HG03460 (cell line): ENCODE results near the gene SCMH1.

Experiments used
- ATAC-seq: cut with Tn5 transposase; IDR thresholded peaks from one replicate; pipeline ENCODE4 v1.9.1; 2021; ENCODE audit not compliant: unreplicated experiment

Gene SCMH1

DNA sequence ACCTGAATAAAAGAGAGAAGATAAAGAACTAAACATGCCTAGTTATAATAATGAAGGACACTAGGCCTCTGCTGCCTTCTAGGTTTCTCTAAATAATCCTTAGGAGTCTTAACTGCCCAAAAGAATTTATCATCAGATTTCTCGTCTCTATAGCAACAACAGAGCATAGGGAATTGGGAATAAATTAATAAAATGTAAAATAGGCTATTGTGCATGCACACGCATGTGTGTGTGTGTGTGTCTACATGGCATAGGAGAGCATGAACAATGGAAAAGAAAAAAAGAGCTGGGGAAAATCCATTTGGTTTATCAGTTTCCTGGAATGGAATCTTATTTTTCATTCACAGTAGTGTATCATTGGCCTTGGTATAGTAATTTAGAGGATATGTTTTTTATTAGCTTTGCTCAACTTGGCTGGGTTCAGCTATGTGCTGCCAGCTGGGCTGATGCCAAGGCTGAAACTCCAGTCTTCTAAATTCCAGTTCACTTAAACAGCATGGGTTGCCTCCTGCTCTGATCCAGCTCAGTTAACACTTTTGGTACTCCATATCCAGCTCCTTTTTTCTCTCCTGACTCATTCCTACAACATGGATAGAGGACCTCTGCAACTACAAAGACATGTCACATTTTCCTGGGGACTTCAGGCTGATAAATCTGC, 140.0 kb downstream of the SCMH1 start:
- no peak for ATAC-seq

DNA sequence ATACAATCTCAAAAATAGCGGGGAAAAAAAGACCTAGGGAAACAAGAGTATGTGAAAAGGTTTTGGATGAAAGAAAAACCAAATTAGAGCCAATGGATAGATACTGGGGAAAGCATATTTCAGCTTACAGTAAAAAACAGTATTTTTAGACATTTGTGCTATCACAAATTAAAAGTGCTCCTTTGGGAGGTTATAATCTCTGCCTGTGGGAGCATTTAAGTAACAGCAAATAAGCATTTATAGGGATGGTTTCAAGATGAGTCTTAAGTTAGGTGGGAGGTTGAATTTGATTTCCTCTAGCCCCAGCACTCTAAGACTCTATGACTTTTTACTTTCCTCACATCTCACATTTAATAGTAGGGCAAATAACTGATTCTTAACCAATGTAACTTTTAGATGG, 141.0 kb downstream of the SCMH1 start:
- ATAC-seq: no peak

DNA sequence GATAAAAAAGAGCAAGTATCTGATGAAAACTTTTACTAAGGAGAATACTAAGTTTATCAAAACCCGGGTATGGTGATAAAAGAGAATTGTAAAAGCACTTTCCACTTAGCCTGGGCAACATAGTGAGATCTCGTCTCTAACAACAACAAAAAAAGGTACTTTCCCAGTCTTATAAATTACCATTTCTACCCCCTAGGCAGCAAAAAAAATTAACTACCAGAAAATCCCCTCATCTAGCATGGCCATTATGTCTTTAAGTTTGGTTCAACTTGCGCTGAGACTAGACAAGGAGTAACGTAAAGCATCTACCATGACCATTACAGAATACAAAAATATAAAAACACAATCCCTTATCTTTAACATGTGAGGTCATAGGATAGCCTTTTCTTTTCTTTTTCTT, 141.9 kb downstream of the SCMH1 start:
- no peak for ATAC-seq

DNA sequence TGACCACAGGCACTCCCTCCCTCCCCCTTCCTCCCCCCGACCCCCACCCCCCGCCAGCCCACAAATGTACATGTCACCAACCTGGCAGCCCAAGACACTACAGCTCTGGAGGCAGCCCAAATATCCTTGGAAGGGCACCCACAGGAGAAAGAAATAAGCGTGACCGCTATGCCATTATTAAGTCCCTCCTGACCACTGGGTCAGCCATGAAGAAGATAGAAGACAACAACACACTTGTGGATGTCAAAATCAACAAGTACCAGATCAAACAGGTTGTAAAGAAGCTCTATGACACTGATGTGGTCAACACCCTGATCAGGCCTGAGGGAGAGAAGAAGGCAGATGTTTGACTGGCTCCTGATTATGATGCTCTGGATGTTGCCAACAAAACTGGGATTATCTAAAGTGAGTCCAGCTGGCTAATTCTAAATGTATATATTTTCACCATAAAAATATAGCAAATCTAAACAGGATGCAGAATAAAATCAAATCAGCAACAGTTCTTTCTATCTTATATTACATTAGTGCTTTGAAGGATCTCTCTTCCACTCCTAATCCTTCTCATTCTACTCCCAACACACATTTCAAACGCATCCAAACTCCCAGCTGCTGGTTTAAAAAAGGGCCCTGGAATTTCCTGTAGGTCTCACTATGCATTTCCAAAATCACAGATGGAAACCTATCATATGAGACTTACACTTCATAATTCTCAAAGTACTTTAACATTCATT, 143.2 kb downstream of the SCMH1 start:
- ATAC-seq: no peak

DNA sequence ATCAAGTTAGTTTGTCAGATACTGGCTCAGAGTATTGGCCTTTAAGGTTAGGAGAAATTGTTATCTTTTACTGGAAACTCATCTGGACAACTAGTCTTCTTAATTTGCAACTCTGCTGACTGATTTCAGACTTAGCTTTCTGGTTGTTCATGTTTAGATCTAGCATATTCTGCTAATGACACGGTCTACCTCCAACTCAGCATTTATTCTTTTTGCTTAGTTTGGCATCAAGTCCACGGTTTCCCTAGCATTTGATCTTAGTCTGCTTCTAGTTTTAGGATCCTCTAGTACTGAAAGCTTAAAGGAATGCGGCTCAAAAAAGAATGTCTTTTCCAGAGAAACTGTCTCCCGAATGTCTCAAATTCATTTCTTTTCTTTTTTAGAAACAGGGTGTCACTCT, 145.0 kb downstream of the SCMH1 start:
- ATAC-seq: no peak

DNA sequence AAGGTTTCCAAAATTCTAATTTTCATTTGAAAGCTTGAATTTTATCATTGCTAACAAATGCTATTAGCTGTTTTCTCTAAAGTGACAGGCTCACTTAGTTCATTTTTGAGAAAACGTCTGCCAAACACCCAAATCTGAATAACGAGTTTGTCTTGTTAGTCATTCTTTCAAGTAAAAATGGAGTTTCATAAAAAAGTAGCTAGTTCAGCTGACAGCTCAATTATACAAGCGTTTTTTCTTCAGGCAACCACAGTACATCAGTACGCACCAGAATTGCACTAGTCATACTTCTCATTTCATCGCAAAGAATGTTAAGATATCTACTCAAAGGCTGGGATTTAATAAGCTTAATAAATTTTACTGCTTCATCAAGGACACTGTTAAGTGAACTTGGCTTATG, 148.3 kb downstream of the SCMH1 start:
- ATAC-seq: no peak

DNA sequence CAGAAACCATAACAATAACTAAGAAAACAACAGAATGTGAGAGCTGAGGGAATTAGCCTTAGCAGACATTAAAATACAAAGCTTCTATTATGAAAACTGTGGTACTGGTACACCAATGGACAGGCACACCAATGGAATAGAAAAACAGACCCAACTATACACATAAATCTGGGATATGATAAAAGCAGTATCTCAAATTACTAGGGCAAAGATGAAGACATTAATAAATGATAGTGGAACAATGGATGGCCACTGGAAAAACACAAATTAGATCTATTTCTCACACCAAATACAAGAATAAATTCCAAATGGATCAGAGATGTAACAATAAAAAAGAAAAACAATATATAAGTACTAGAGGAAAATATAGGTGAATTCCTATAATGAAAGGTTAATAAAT, 155.2 kb downstream of the SCMH1 start:
- no peak for ATAC-seq

DNA sequence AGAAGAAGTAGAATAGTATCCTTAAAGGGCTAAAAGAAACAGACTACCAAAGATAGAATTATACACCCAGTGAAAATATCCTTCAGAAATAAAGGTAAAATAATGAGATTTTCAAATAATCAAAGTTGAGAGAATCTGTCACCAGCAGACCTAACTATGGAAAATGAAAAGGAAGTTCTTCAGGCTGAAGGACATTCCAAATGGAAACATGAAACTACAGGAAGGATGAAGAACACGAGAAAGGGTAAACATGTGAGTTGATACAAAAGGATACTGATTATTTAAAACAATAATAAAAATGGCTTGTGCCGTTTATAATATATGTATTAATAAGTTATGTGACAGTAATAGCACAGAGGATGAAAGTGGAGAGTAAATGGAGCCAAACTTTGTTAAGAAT, 163.5 kb downstream of the SCMH1 start:
- no peak for ATAC-seq

DNA sequence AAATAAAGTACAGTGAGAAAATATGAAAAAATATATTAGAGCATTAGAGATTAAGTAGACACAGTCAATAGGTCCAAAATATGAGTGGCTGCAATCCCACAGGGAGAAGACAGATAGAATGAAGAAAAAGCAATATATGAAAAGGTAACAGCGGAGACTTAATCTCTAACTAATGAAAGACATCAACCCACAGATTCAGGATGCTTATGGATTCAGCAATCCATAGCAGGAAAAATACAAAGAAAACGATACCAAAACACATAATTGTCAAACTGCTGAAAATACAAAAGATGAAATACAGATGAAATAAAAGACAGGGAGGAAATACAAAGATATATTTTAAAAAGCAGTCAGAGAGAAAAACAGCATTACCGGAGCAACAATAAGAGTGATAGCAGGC, 163.9 kb downstream of the SCMH1 start:
- ATAC-seq: no peak

DNA sequence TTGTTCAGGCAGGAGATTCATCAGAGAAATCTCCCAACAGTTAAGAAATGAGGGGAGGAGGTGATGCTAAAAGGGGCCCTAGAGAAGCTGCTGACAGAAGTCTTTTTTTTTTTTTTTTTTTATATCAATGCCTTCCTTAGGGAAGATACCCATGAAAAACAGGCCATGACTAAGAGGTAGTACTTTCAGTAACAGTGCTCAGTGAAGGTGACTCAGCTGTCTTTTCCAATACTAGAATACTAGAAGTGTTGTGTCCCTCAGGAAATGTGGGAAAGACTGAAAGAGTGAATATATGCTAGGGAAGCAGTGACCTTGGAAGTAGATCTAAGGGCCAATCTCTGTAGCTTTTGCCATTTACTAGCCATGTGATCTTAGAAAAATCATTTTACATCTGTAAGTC, 168.1 kb downstream of the SCMH1 start:
- ATAC-seq: no peak

DNA sequence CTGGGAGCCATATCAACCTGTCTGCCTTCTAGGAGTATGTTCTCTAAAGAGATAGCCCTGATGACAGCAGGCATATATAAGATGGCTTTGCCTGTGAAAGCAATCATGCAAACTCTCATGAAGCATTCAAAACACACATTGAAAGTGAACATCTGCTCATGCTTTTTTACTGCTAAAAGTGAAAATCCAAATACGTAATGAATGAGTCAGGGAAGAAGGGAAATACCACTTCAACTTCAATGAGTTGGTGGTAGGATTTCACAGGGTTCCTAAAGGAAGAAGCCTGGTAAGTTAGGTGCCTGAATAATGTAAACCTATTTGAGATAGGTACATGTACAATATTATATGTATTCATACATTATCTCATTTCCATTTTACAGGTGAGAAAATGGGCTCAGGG, 170.1 kb downstream of the SCMH1 start:
- no peak for ATAC-seq

DNA sequence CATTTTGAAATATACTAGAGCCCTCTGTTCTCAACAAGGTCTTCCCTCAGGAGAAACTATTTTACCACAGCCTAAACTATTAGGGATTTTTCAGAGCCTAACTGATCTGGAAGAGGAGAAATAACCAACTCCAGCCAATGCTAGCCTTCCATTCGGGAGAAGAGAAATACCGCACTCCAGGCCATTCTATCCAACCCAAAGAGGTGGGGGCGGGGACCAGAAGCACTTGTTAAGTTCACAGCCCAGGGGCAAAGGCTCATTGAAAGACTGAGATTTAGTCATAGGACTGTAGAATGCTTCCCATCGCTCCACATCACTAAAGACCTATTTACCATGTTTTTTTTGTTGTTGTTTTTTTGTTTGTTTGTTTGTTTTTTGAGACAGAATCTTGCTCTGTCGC, 185.2 kb downstream of the SCMH1 start:
- ATAC-seq: no peak

DNA sequence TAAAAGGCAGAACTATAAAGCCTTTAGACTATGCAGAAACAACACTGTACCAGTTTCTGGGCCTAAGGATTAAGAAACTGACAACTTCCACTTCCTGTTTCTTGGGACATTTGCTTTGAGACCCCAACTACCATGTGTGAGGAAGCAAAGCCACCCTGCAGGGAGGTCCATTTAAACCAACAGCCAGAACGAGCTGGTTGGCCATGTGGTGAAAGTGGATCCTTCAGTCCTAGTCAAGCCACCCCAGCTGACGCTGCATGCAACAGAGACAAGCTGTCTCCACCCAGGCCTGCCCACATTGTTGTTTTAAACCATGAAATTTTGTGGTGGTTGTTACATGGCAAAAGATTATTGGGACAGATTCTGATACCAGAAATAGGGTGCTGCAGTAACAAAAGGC, 188.8 kb downstream of the SCMH1 start:
- ATAC-seq: no peak

DNA sequence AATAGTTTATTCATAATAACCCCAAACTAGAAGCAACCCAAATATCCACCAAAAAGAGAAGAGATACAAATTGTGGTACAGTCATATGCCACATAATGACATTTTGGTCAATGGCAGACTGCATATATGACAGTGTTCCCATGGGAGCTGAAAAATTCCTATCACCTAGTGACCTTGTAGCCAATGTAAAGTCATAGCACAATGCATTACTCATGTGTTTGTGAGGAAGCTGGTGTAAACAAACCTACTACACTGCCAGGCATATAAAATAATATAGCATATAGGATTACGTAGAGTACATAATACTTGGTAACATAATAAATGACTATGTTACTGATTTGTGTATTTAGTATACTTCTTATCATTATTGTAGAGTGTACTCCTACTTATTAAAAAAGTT, 191.1 kb downstream of the SCMH1 start:
- no peak for ATAC-seq

DNA sequence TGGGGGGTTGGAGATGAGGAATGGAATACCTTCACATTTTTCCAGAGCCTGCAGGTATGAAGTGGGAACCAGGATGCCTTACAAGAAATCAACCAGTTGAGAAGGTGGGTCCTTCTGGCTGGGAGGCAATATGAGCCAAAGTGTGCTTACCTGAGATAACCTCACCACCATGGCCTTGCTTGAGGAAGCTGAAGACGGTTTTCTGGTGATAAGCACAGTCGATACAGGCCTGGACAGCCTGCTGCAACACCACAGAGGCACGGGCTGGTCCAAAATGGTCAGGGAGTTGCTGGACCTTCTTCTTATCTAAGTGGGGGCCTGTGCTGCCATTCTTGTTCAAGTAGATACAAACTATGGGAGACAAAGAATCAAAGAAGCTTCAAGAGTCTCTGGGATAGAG, 193.6 kb downstream of the SCMH1 start:
- ATAC-seq: no peak

DNA sequence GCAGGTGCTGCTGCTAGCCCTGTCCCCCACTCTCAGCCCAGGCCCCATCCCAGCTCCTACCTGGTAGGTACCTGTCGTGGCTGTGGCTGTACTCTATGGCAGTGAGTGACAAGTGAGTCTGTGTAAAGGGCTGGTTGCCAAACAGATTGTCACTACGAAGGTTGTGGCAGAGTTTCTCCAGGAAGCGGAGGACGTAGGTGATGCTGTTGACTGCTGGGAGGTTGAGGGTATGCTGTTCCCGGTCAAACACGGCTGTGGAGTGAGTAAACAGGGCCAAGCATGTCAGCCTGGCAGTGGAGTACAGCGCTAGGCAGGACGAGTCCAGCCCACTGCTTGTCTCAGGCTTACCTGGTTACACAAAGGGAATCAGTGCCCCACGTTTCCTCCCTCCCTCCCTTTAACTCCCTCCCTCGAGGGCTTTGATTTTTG, 195.7 kb downstream of the SCMH1 start:
- ATAC-seq: no peak

DNA sequence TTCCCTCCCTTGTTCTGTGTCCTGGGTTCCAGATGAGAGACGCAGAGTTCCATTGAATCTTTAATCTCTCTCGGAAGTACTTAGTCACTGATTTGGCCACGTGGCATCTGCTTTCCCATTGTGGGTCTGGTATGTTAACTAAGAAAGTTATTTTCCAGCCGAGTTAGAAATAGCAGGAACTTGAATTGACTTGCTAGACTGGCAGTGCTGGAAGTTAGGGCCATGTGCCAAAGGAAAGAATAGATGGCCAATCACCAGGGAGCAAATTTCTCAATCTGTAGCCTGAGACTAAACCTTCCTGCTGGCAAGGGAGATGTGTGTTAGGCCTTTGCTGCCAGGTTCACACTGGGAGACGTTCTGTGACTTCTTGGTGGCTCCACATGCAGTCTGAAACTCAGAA, 196.4 kb downstream of the SCMH1 start:
- no peak for ATAC-seq

DNA sequence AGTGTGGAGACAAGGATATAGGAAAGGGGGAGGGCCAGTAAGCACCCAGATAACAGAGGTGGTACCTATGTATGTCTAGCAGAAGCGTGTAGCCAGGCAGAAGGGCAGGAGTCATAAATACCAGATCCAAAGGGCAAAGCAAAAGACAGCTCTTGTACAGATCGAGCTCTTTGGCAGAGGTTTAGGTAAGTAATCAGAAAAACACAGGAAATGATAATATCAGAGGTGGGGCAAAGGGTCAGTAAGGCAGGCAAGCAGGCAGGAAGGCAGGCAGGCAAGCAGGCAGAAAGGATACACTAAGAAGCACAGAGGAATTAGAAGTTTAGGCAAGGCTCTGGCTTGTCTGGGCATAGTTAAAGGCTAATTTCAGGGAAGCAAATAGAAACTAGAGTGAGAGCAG, 197.9 kb downstream of the SCMH1 start:
- no peak for ATAC-seq

DNA sequence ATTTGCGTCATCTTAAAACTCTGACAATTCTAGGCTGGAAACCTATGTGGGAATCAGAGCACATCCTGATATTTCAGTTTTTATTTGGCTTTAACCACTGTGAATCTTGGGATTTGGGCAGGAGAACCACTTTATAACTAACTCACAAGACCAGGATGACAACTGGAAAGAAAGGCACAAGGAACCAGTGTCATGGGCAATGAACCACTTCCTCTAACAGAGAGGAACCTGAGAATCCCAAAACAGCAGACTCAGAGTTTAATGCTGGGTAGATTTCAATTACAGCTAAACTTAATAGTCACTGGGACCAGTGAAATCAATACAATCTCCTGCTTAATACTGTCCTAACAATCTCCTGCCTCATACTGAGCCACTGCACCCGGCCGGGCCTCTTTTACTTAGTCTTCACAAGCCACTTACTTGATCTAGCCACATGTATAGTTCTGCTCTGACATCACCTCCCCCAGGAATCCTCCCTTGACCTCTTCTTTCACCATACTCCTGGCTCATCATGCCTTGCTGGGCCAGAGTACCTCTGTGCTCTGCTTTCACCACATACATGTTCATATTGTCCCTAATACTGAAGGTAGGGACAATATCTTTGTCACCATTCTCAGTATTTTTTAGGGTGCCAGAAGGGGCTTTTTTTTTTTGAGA, 200.4 kb downstream of the SCMH1 start:
- ATAC-seq: no peak

DNA sequence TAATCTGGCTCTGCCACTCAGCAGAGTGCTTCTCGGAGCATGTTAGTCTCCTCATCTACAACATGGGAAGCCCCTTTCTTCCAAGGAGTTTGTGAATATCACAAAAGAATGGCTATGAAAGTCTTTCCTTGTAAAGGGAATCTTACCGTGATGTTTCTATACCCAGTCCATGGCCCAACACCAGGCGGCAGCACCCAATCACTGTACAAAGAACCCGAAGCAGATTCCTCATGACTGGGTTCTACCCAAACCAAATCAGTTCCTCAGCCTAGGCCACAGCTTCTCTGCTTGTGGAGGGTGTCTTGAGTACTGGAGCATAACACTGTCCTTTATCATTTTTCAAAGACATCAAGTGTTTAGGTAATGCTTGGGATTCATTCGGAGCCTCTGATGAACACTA, 204.0 kb downstream of the SCMH1 start:
- ATAC-seq: no peak

DNA sequence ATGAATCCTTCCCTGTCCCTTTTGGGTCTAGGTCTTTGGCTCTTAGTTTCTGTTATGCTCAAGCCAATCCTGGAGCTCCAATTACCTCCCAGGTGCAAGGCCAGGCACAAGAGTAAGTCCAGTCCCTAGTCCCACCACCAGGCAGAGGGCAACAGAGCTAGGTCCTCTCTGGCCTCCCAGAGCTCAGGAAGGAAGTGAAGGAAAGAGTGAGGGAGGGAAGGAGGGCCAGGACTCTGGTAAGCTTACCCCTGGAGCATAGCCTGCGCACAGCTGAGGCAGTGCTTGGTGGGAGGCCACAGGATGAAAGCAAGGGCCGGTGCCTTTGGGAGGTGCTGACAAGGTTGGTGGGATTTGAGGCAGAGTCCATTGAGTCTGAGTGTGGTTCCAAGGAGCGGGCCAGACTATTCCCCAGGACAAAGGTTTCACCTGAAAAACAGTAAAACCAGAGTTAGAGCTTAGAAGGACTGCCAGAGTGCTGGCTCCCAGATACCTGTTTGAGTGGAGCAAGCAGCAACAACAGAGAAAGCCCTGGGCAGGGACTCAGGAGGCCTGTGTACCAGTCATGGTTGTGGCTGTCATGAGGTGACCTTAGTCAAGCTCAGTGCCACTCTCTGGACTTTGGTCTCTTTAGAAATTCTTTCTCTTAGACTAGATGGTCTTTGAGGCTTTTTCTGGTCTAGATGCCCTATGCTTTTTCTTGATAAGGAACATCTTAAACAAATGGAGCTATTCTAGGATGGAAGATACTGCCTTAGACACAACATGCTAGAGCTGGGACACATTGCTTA, 204.8 kb downstream of the SCMH1 start:
- ATAC-seq: no peak

DNA sequence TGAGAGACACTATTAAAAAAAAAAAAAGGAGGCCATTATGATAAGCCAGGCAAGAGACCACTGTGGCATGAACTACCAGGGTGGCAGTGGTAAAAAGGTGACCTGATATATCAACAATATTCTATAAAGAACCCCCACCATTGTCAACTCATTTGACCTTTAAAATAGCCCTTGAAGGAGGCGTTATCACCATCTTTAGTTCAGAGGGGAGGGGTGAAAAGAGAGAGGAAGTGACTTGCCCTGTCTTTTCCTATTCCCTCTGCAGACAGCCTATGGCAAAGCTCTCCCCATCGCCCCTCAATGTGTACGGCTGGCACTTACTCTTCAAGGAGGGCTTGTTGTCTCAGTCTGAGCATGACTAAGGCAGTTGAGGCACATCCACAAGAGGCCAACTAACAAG, 208.8 kb downstream of the SCMH1 start:
- no peak for ATAC-seq
